ENCODE results near the gene SYT7.

Gene SYT7

DNA sequence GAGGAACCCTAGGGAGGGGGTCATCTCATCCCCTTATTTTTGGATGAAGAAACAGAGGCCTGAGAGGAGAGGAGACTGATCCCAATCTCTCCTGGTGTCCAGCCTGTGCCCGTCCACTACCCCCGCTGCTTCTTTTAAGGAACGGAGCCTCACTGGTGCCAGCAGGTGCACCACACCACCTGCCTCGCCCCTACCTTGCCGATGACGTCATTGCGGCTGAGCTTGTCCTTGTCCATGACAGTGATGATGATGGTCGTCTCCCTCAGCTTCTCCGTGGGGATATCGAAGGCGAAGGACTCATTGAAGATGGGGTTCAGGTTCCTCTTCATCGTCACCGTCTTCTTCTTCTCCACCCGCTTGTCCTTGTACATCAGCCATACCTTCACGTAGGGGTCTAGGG is 58.0 kb downstream of the SYT7 start:
- no peak overlapping the region for H3K4me3 ChIP-seq (ENCODE audit: low read length)
- TF ChIP-seq, protein P1, sequence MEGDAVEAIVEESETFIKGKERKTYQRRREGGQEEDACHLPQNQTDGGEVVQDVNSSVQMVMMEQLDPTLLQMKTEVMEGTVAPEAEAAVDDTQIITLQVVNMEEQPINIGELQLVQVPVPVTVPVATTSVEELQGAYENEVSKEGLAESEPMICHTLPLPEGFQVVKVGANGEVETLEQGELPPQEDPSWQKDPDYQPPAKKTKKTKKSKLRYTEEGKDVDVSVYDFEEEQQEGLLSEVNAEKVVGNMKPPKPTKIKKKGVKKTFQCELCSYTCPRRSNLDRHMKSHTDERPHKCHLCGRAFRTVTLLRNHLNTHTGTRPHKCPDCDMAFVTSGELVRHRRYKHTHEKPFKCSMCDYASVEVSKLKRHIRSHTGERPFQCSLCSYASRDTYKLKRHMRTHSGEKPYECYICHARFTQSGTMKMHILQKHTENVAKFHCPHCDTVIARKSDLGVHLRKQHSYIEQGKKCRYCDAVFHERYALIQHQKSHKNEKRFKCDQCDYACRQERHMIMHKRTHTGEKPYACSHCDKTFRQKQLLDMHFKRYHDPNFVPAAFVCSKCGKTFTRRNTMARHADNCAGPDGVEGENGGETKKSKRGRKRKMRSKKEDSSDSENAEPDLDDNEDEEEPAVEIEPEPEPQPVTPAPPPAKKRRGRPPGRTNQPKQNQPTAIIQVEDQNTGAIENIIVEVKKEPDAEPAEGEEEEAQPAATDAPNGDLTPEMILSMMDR (IDR thresholded peaks at IDR 0.05; ENCODE audit: insufficient read depth, low read depth, low read length, missing control alignments): no peak
- DNase-seq (ENCODE audit: low read depth): no peak

DNA sequence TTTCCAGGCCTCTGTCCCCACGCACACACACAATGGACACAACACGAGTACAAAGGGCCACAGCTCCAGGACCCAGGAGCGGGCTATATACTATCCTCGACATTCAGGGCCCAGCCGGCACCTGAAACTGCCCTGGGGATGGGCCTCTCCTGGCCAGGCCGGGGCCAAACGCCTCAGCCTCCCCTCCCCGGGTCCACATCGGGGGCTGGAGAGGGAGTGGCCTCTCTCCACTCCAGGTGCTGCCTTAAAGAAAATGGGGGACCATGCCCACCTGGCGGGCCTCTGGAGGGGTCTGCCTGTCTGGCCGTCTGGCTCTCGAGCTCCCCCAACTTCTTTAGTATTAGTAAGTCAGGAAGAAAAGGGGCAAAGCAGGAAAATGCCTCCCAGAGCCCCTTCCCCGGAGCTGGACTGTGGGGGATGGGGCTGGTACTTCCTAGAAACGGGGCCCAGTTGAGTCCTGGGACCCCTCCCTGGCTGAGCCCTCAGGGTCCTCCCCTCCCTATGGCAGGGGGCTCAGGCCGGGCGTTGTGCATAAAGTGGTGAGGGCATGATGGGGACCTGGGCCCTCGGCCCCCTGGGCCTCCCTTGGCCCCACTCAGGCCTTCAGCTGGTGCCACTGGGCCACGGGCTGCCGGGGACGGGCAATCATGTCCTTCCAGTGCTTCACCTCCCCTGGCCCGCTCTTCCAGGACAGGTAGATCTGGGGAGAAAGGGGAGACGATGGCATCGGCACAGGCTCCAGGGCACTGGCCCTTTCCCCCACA is 62.7 kb downstream of the SYT7 start:
- TF ChIP-seq, protein P1 (IDR thresholded peaks at IDR 0.05; ENCODE audit: insufficient read depth, low read depth, low read length, missing control alignments): no peak
- H3K4me3 ChIP-seq (ENCODE audit: low read length): no peak overlapping the region
- DNase-seq (ENCODE audit: low read depth): no peak

DNA sequence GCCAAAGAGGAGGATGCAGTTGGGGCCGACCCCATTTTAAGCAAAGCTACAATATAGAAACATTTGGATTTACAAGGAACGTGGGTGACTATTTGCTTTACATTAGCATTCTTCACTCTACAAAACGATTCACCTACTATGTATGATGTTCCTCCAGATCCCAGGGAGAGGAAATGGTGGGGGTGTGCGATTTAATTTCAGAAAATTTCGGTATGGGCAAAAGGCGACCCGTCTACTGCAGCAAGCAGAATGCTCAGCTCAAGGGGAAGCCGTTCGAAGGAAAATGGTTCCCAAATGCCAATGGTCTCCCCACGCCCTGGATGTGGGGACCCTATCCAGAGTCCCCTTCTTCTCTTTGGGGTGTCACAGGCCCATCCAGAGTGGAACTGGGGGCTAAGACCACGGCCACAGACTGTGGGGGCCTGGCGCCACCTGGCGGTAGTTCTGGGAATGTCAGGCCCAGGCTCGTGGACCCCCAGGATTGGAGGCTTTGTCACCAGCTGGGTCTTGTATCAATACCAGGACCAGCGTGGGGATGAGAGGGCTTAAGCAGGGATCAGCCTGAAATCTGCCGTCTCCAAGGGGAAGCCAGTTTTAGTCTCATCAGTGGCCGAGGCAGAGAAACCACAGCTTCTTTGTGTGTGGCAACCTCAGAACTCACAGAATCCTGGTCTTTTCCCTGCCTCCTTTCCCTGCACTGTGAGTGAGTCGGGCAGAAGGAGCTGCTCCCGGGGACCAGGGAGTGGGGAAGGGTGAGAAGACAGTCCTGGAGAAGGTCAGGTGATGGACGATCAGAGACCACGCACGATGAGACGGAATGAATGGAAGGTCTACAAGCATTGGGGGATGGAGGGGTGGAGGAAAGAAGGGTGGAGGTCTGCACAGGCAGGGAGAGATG is 64.0 kb downstream of the SYT7 start:
- no peak overlapping the region for H3K4me3 ChIP-seq (ENCODE audit: low read length)
- TF ChIP-seq, protein P1 (IDR thresholded peaks at IDR 0.05; ENCODE audit: insufficient read depth, low read depth, low read length, missing control alignments): peak; percentile 97
- DNase-seq (ENCODE audit: low read depth): no peak

DNA sequence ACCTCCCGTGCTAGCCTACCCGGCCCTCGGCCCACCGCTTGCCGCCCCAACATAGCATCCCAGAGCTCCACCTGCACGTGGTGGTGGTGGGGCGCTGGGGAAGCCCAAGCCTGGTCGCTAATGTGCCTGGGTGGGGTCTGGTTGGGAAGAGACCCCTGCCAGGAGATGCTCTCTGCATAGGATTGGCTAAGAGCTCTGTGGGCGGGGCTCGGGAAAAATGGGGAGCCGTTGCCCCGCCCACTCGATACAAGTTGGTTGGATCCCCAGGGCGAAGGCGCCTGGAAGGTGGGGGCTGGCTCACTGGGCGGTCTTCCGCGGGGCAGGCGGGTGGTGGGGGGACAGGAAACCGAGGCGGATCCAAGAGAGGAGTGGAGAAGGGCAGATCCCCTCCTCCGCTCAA is 64.7 kb downstream of the SYT7 start:
- DNase-seq (ENCODE audit: low read depth): no peak
- no peak overlapping the region for H3K4me3 ChIP-seq (ENCODE audit: low read length)
- TF ChIP-seq, protein P1 (IDR thresholded peaks at IDR 0.05; ENCODE audit: insufficient read depth, low read depth, low read length, missing control alignments): no peak

DNA sequence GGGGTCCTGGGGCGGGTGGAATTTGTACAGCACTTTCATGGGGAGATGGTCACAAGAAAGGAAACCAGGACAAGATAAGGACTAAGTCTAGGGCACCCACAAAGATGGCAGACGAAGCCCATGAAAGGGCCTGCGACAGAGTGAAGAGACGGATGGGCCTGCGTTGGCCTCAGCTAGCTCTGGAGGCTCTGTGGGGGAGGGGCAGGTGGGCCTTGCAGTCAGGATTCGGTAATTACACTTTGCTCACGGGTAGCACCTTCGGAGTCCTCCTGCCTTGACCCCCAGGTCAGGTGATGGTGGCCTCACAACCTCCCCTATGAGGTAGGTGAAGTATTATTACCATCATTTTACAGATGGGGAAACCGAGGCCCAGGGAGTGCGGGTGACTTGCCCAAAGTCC is 65.2 kb downstream of the SYT7 start:
- TF ChIP-seq, protein P1 (IDR thresholded peaks at IDR 0.05; ENCODE audit: insufficient read depth, low read depth, low read length, missing control alignments): no peak
- H3K4me3 ChIP-seq (ENCODE audit: low read length): no peak overlapping the region
- no peak for DNase-seq (ENCODE audit: low read depth)

DNA sequence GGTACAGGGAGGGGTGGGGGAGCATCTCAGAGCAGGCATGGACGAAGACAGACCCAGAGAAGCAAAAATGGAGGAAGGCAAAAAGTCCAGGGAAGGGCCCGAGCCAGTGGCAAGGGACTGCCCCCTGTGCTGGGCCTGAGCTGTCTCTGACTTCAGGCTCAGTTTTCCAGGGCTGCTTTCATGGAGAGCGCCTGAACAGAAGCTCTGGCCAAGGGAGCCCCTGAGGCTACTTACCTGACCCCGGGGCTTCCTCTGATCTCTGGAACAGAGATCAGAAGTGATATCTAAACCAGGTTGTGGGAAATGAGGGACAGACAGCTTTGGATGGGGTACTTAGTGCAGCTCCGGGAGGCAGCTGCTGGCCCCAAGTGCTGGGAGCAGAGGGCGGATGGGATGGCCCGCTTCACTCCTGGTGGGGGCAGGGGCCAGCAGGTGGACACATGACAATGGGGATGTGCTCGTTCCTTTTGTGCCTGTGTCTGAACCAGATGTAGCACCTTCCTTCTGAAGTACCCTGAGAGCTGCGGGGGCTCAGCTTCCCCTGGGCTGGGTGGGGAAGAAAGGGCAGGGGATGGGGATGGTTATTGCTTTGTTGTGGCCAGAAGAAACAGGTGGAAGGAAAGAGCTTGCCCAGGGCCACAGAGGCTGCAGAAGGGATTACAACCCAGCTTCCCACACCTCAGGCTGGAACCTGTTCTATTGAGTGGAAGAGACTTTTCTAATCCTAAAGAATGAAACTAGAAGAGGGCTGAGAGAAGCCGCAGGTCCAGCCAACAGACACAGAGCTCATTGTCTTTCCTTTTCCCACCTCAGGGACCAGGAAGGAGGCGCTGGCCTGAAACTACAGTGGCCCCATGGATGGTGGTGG is 66.6 kb downstream of the SYT7 start:
- TF ChIP-seq, protein P1 (IDR thresholded peaks at IDR 0.05; ENCODE audit: insufficient read depth, low read depth, low read length, missing control alignments): no peak
- H3K4me3 ChIP-seq (ENCODE audit: low read length): no peak overlapping the region
- no peak for DNase-seq (ENCODE audit: low read depth)

Measured in epithelial cell of esophagus (primary cell).